H1 (cell line): ENCODE results near the gene HS3ST1. TPM values are rescaled to one million over a fixed set of nuclear protein-coding genes. Genes with fewer than 3 reads are reported as not detected.

Experiments used
- microRNA counts: library from miRNA; unstranded; fragments of <30 nt; microRNA quantifications from one replicate; lab custom pipeline; 2015
- microRNA-seq, 2 experiments: library from miRNA; unstranded; fragments of <30 nt; microRNA quantifications; one replicate each; pipeline versions ENCODE4 to v1.2.0, GENCODE V29; 2016 to 2020; ENCODE audit warnings: borderline microRNAs expressed in 2 of 2, borderline number of aligned reads in 2 of 2, borderline replicate concordance in 1 of 2
- polyA plus RNA-seq, 7 experiments: library from polyadenylated mRNA; depleted of rRNA in 3 of 7; stranded (reverse) in 5 of 7; unstranded in 2 of 7; fragments of >200 nt in 5 of 7; fragments of 200-250 nt in 2 of 7; gene quantifications; 1 replicate in 5 of 7; 2 replicates in 1 of 7; 4 replicates in 1 of 7; pipeline versions ENCODE4 v1.2.1 to v1.2.3, GENCODE V29; 2011 to 2013; ENCODE audit warnings: missing spikeins in 2 of 7, mixed read lengths in 2 of 7
- small RNA-seq: library from polyadenylated mRNA; stranded (forward); fragments of <200 nt; extraction: miRNeasy Mini kit (QIAGEN cat#:217004); gene quantifications from one replicate; pipeline ENCODE3, GENCODE V24; 2013; ENCODE audit not compliant: insufficient read depth
- total RNA-seq: library from RNA; stranded (reverse); fragmentation: NEBNext Ultra II Directional; extraction: Animal tissue kit (Norgen Biotek cat#: 25700); gene quantifications from 2 replicates; pipeline ENCODE4 v1.2.1, GENCODE V29; 2021

Gene HS3ST1
- total and polyA plus RNA-seq, 2 of the 8 experiments (the other 6 are each of a cell fraction or from before 2014, with no cell fraction given), result 0.50 to 1.5 TPM

MicroRNAs encoded within 50 kb of the gene (microRNA counts, 767-probe panel; counts per million panel counts)
- microRNA hsa-miR-572 (lab: Ali Mortazavi, UCI), result 879 counts per million, percentile 95 among the panel's probes with 10 or more counts

Small RNAs within 50 kb of the gene (microRNA-seq; reads per million reads assigned to microRNA genes)
- 0 reads per million in 2 experiments for gene MIR572

Small RNAs within 50 kb of the gene (small RNA-seq; reads per million reads assigned to genes)
- gene MIR572 (not detected), gene RNA5SP156 (not detected)
